ENCODE measurements around the gene TNFAIP8L2.
"Not testable (repeated sequence)": the region's sequence is repeated elsewhere in the genome, so short reads cannot be mapped to it uniquely, and the experiment has no call there.

The TNFAIP8L2 gene

GRCh38 chr1:151146412-151147131 is 9.9 kb upstream of the TNFAIP8L2 start, which contains the start of gene SEMA6C:
Gene SEMA6C (minus strand): TSS chr1:151146631. CDS start chr1:151142621, 4,010 bp downstream.
- DNase-seq, result peak; percentile 88

DNA sequence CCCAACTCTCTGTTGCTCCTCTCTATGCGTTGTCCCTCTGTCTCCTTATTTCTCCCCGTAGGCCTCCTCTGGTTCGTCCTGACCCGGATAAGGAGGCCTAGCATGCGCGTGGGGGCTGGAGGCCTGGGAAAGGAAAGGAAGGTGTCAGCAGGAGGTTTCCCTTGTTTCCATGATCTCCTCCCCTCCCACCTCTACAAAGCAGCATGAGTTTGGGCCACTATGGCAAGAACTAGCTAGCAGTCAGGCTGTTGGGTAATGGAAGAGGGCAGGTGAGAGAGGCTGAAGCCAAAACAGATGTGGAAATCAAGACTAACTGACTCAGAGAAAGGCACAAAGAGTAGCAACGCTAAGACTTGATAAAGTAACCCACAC is 9.3 kb upstream of the TNFAIP8L2 start:
- DNase-seq, result no peak

DNA sequence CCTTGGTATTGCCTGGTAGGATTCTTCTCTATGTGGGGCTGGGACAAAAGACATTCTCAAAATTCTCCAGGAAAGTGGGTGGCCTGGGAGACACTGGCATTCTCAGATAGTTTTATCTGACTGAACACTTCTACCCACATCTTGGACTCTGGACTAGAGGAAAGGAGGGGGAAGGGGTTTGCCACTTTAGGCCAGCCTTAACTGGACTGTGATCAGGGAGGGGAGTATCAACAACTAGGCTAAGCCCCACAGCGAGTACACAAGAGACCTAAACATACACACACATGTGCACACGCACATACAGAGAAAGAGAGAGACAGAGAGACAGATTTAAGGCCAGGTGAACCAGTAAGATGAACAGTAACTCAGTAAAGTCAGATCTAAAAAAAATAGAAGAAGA is 8.8 kb upstream of the TNFAIP8L2 start:
- no peak for DNase-seq

DNA sequence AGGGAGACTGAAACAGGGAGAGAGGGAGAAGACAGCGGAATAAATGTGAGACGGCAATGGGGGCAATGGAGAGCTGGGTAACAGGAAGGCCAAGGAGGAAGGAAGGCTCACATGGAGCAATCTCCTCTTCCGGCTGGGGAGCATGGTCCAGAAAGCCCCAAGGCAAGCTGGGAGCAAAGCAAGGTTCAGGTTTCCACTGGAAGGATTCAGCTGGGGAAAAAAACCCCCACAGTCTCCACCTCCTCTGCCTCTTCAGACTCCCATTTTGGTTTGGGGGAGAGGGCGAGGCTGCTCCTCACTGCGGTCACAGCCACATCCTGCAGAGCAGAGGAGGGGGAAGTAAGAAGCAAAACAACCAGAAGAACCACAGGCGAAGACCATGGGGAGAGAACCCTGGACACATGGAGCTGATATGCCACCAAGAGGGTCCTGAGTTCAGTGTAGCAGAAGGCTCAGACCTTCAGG is 650 bp downstream of the TNFAIP8L2 start:
- peak; percentile 69 for DNase-seq

DNA sequence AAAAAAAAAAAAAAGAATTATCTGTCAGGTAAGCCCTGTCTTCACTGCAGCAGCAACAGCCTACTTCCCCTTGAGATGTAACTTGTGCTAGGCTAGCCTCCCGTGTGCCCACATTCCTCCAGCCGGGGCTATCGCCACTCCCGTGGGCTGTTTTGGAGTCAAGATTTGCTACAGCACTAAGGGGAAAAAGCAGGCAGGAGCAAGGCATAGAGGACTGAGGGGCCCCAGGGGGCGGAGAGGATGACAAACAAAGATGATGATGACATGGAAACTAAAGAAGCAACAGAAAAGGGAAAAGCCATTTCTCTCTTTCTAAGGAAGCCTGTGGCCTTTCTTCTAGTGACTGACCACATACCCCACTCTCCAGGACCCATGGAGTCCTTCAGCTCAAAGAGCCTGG is 1.9 kb downstream of the TNFAIP8L2 start:
- no peak for DNase-seq

GRCh38 chr1:151158751-151159251 is 2.4 kb downstream of the TNFAIP8L2 start:
- no peak for DNase-seq

GRCh38 chr1:151159373-151159772 is 2.9 kb downstream of the TNFAIP8L2 start:
- no peak for DNase-seq

- DNase-seq, result no peak
These were observed 8.4 kb downstream of the TNFAIP8L2 start for GRCh38 chr1:151164732-151165280.

DNA sequence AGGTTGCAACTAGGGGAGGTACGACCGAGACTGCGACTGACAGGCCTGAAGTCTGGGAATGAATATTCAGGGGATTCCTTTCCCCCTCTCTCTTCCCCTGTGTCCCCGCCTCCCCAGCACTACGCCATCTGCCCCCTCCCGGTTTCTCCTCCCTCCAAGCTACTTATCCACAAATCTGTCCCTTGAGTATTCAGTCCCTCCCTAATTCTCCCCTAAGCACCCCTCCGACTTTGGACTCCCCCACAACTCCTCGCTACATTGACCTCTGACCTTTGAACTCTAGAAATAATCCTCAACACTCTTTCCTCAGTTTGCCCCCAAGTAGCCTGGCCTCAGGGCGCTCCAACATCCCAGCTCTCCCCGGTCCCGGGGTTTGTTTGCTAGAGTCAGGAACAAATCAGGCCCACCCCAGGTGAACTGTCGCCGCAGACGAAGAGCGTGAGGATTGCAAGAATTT is 8.9 kb downstream of the TNFAIP8L2 start:
- DNase-seq, result no peak

- DNase-seq, result peak; percentile 98
These were observed 9.5 kb downstream of the TNFAIP8L2 start, which contains the start of the genes LYSMD1 and SCNM1 for GRCh38 chr1:151165738-151166504. Gene LYSMD1 (minus strand): TSS chr1:151165902. CDS start chr1:151165258, 644 bp downstream. Gene SCNM1 (plus strand): TSS chr1:151166144. CDS start chr1:151166153, 9 bp downstream.

GRCh38 chr1:151166505-151166956 is 10.1 kb downstream of the TNFAIP8L2 start:
- DNase-seq, result no peak

DNA sequence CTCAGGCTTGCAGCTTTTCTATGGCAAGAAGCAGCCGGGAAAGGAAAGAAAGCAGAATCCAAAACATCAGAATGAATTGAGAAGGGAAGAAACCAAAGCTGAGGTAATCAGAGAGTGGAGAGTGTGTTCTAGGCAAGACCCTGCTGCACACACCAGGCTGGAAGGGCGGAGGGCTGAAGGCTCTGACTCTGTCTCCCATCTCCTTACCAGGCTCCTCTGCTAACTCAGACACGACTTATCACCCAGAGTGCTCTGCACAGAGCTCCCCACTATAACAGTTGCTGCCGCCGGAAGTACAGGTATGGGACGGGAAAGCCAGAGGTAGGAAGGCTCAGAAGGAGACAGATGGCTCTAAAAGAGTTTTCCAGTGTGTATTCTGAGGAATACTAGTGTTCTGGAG is 10.7 kb downstream of the TNFAIP8L2 start:
- no peak for DNase-seq

DNA sequence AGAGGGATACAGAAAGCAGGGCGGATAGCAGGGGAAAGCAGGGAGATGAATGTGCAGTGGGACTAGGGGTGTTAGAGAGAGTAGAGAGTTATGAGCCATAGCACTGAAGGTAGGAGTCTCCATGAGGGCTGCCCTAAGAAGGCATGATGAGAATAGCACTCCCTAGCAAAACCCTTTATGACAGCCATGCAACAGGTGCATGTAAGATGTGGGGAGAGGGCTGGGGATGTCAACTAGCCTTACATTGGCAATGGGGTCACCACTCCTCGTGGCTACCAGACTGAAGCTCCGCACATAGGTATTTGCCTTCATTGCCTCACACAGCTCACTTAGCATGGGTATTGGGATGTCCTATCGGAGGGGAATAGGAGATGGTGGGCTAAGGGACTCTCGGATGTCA is 14.7 kb downstream of the TNFAIP8L2 start:
- no peak for DNase-seq

DNA sequence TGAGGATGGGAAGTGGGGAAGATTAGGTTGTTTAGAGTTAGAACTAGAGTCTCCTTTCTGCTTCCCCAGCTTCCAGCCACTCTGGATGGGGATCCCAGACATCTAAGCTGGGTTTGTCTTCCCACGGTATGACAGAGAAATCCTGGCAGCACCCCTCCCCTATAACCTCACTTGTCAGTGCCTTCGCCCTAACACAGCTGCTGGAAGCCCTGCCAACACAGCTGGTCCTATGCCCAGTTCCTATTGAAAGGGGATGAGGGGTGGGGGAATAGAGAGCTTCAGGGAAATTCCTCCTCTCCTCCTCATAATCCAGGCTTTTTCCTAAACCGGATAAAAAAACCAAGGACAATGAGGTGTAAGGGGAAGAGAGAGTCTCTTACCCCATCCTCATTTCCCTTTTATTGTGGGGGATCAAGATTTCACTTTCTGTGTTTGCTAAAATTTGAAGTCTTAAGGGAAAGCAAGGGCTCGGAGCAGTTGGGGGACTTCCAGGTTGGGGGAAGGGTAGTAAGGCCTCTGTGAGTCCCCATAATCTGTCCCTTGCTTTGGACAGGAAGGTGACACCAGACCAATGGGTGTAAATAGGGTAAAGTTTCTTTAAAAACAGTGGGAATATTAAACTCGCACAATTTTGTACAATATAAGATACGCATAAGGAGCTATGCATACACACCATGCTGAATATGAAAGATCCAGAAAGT is 18.7 kb downstream of the TNFAIP8L2 start:
- DNase-seq, result no peak

- DNase-seq, result no peak
These were observed 19.4 kb downstream of the TNFAIP8L2 start, which contains the start of gene TMOD4 for GRCh38 chr1:151175863-151176262. Gene TMOD4 (minus strand): TSS chr1:151175981. CDS start chr1:151174875, 1,106 bp downstream.

DNA sequence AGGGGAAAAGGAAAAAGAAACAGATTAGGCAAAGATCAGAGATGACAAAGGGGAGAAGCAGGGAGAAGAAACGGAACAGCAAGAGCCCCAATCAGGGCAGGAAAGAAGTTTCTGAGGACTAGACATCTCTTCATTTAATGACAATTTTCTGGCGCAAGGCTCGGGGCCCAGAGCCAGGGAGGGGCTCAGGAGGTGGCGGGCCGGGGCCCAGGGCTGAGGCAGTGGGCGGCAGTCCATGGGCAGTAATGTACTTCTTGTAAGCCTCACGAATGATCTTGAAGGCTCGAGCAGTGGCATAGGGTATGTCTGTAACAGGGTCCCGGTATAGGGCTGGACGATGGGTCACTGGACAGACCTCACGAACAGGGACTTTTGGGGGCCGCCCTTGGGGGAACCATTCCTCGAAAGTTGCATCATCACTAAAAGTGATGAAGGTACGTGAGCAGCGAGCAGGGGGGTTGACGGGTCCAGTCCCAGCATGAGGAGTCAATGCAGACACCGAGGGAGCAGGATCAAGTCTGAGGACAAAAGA is 20.1 kb downstream of the TNFAIP8L2 start:
- DNase-seq, result no peak

- DNase-seq, result no peak
These were observed 27.8 kb downstream of the TNFAIP8L2 start for GRCh38 chr1:151184211-151184610.

DNA sequence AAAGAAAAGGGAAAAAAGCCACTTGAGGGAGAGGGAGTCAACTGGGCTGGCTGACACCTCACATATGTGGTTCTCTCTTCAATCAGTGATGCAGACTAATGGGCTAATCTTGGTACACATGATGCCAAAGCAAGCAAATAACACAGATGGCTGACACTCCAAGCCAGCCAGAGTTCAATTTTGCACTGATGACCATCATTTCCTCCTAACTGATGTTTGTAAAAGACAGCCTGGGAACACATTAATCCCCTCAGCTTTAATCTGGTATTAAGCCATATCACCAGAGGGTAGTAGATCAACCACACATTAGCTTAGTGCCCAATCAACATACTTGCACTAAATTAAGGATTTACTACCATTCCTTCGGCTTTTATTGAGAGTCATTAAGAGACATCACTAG is 30.8 kb downstream of the TNFAIP8L2 start:
- DNase-seq, result no peak

DNA sequence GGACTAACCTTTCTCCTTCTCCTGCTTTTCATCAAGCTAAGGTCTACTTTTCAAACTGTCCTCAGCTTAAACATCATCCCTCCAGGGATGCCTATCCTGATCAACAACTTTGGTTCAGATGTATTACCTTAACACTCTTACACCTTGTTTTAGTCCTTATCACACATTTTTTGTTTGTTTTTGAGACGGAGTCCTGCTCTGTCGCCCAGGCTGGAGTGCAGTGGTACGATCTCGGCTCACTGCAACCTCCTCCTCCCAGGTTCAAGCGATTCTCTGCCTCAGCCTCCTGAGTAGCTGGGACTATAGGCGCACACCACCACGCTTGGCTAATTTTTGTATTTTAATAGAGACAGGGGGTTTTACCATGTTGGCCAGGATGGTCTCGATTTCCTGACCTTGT is 32.2 kb downstream of the TNFAIP8L2 start:
- DNase-seq, result not testable (repeated sequence)

- DNase-seq, result peak; percentile 87
These were observed 33.4 kb downstream of the TNFAIP8L2 start, which contains the start of gene VPS72 for GRCh38 chr1:151189637-151190445. Gene VPS72 (minus strand): TSS chr1:151190197. CDS start chr1:151190121, 76 bp downstream.

DNA sequence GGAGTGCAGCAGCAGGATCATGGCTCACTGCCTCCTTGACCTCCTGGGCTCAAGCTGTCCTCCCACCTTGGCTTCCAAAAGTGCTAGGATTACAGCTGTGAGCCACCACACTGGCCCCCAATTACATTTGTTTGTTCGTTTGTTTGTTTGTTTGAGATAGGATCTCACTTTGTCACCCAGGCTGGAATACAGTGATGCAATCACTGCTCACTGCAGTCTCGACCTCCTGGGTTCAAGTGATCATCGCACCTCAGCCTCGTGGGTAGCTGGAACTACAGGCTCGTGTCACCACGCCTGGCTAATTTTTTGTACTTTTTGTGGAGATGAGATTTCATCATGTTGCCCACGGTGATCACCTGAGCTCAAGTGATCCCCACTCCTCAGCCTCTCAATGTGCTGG is 35.6 kb downstream of the TNFAIP8L2 start:
- no peak for DNase-seq

All from CD4-positive, alpha-beta T cell treated with Interleukin-21 for 1 hour (primary cell).